ENCODE data around the gene OMG. TPM values are rescaled to one million over a fixed set of nuclear protein-coding genes. Genes with fewer than 3 reads are reported as not detected.

OMG gene
- total RNA-seq, 2 experiments from 2014 or later = 0.11 to 0.18 TPM

DNA sequence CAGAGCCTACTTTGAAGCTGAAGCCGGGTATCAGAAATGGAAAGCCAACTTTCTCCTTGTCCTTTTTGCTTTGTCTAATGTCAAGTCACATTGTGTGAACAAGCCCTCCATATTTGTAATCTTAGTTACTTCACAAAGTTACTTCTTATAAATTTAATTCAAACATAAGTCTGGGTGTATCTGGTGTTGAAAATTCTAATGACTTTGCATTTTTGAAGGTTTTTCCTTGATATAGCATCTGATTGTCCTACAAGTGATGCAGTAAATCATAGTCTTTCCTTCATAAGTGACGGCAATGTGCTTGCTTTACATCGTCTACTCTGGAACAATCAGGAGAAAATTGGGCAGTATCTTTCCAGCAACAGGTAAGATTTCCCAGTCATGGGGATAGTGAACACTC is 36.9 kb downstream of the OMG start:
- TF ChIP-seq, protein P1, sequence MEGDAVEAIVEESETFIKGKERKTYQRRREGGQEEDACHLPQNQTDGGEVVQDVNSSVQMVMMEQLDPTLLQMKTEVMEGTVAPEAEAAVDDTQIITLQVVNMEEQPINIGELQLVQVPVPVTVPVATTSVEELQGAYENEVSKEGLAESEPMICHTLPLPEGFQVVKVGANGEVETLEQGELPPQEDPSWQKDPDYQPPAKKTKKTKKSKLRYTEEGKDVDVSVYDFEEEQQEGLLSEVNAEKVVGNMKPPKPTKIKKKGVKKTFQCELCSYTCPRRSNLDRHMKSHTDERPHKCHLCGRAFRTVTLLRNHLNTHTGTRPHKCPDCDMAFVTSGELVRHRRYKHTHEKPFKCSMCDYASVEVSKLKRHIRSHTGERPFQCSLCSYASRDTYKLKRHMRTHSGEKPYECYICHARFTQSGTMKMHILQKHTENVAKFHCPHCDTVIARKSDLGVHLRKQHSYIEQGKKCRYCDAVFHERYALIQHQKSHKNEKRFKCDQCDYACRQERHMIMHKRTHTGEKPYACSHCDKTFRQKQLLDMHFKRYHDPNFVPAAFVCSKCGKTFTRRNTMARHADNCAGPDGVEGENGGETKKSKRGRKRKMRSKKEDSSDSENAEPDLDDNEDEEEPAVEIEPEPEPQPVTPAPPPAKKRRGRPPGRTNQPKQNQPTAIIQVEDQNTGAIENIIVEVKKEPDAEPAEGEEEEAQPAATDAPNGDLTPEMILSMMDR (IDR thresholded peaks at IDR 0.05) = no peak
- Mint-ChIP-seq H3K9me3 (no peaks in the 10 kb centered on the region), H3K27ac (no peak overlapping the region), H3K27me3 (no peaks in the 10 kb centered on the region), H3K4me3 (no peak overlapping the region), H3K36me3 (ENCODE audit: low read depth) (peaks cover 3% of the 10 kb centered on the region), H3K4me1 (ENCODE audit: low read depth) (no peaks in the 10 kb centered on the region)
- ChIA-PET CTCF (no interaction called here), POLR2A (no interaction called here)
- intact Hi-C loops (cut with micrococcal nuclease) = no loop called here
- DNase-seq (no peak), ATAC-seq (no peak)

DNA sequence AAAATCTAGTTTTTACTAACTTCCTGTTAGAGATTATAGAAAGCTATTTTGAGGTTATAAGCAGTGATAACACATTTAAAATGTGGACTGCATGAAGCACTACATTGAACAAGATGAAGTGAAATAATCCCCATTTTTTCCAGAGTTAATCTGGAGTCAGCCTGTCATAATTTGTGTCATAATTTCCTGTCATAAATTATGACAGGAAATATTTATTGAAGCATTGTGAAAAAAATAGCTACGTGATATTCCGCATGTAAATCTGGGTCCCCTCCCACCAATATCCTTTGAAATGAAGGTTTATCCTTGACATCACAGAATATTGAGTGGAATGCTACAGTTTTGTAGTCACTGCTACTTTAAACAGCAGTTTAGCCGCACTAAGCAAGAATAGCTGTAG is 40.1 kb downstream of the OMG start:
- Mint-ChIP-seq H3K9me3 (no peaks in the 10 kb centered on the region), H3K27ac (no peak overlapping the region), H3K4me1 (ENCODE audit: low read depth) (no peaks in the 10 kb centered on the region), H3K36me3 (ENCODE audit: low read depth) (peaks cover 3% of the 10 kb centered on the region), H3K4me3 (no peak overlapping the region), H3K27me3 (no peaks in the 10 kb centered on the region)
- no peak for DNase-seq
- intact Hi-C loops (cut with micrococcal nuclease) = no loop called here
- TF ChIP-seq, protein P1 (IDR thresholded peaks at IDR 0.05) = no peak
- ChIA-PET CTCF (interaction anchor here (0.7 to 1.7 kb wide), 3 partner anchors 9 to 42 kb away, joined by 3 to 8 read pairs (median 3); no protein-coding TSS in a partner anchor), POLR2A (interaction anchor here (0.7 kb wide), 1 partner anchor 768 kb away, joined by 3 read pairs; no protein-coding TSS in a partner anchor)
- no peak for ATAC-seq

DNA sequence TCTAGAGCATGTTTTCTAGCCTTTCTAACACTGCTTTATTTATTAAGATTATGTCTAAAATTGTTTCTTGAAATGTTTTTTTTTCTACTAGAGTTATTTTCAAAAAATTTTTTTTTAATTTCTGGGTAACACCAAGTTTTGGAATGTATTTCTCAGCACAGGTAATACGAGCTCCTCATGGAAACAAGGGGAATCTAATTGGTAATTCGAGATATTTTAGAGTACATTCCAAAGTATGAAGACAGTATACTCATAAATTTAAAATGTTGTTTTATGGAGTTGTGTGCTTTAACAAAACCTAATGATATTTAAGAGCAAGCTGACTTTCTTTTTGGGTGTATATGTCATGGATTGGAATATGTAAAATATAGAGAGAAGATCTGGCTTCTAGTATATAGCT is 42.4 kb downstream of the OMG start:
- Mint-ChIP-seq H3K36me3 (ENCODE audit: low read depth) (no peaks in the 10 kb centered on the region), H3K4me3 (no peak overlapping the region), H3K27ac (no peak overlapping the region), H3K27me3 (no peaks in the 10 kb centered on the region), H3K4me1 (ENCODE audit: low read depth) (peaks cover 4% of the 10 kb centered on the region), H3K9me3 (no peaks in the 10 kb centered on the region)
- TF ChIP-seq, protein P1 (IDR thresholded peaks at IDR 0.05) = no peak
- ChIA-PET POLR2A (interaction anchor here (1.1 kb wide), 2 partner anchors 123 to 146 kb away, joined by 3 read pairs; no protein-coding TSS in a partner anchor), CTCF (interaction anchor here (1.1 to 2.7 kb wide), 3 partner anchors 12 to 118 kb away, joined by 4 to 10 read pairs (median 10); no protein-coding TSS in a partner anchor)
- ATAC-seq (no peak), DNase-seq (no peak)
- intact Hi-C loops (cut with micrococcal nuclease) = no loop called here

DNA sequence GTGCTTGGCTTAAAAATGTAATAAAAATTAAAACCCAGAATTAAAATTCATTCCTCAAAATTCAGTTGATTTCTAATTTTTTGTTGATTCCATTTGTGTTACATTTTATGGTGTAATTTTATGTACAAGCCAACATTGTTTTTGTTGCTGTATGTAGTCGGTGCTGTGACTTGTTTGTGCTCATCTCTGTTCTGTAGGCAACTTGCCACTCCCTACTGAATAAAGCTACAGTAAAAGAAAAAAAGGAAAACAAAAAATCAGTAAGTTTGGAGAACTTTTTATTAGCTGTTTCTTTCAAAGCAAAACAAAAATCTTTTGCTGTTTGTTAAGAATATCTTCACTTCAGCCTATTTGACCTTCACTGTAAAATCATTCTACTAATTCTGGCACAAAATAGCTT is 44.3 kb downstream of the OMG start:
- Mint-ChIP-seq H3K36me3 (ENCODE audit: low read depth) (no peaks in the 10 kb centered on the region), H3K27ac (no peak overlapping the region), H3K4me1 (ENCODE audit: low read depth) (peaks cover 4% of the 10 kb centered on the region), H3K9me3 (no peaks in the 10 kb centered on the region), H3K4me3 (no peak overlapping the region), H3K27me3 (no peaks in the 10 kb centered on the region)
- no peak for DNase-seq
- no peak for ATAC-seq
- intact Hi-C loops (cut with micrococcal nuclease) = no loop called here
- ChIA-PET CTCF (interaction anchor here (0.9 to 2.2 kb wide), 2 partner anchors 13 to 186 kb away, joined by 3 to 13 read pairs; no protein-coding TSS in a partner anchor), POLR2A (no interaction called here)
- TF ChIP-seq, protein P1 (IDR thresholded peaks at IDR 0.05) = no peak

DNA sequence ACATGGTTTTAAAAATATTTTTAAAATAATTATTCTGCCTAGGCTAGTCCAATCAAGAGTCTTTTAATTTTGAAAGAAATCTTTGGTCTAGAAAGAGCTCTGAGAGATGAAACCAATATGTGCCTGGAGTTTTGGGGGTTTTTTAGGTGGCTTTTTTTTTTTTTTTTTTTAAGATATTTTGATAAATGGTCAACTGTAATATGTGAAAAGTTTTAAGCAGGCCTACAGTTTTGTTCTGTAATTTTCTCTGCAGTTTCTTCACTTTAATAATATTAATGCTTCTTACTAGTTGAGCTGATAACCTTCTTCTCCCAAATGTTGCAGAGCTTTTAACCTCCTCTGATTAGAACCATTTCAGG is 45.1 kb downstream of the OMG start:
- TF ChIP-seq, protein P1 (IDR thresholded peaks at IDR 0.05) = no peak
- DNase-seq (no peak), ATAC-seq (no peak)
- ChIA-PET CTCF (interaction anchor here (0.9 to 2.2 kb wide), 2 partner anchors 13 to 187 kb away, joined by 3 to 13 read pairs; no protein-coding TSS in a partner anchor), POLR2A (interaction anchor here (0.6 kb wide), 1 partner anchor 347 kb away, joined by 3 read pairs; no protein-coding TSS in a partner anchor)
- Mint-ChIP-seq H3K36me3 (ENCODE audit: low read depth) (no peaks in the 10 kb centered on the region), H3K27ac (no peak overlapping the region), H3K4me1 (ENCODE audit: low read depth) (peaks cover 4% of the 10 kb centered on the region), H3K9me3 (no peaks in the 10 kb centered on the region), H3K27me3 (no peaks in the 10 kb centered on the region), H3K4me3 (no peak overlapping the region)
- intact Hi-C loops (cut with micrococcal nuclease) = no loop called here
